Eye (tissue), 1 donor: ENCODE measurements around the gene NBEAL1.
"Not testable (repeated sequence)": the region's sequence is repeated elsewhere in the genome, so short reads cannot be mapped to it uniquely, and the experiment has no call there.

Source experiments
- DNase-seq: peaks from one replicate; pipeline ENCODE4 v3.0.0-alpha.2; 2015

Gene NBEAL1

GRCh38 chr2:203014456-203015199 is at the start of gene NBEAL1:
Gene NBEAL1 (plus strand): TSS chr2:203014875. CDS start chr2:203016385, 1,510 bp downstream.
- peak; percentile 99 for DNase-seq

GRCh38 chr2:202965810-202966460 is 48.7 kb upstream of the NBEAL1 start:
- DNase-seq, result peak; percentile 13

- not testable (repeated sequence) for DNase-seq
These were observed 45.3 kb upstream of the NBEAL1 start for GRCh38 chr2:202969404-202969803.

- no peak for DNase-seq
These were observed 37.9 kb upstream of the NBEAL1 start for GRCh38 chr2:202976809-202977208.

GRCh38 chr2:202982779-202983491 is 31.7 kb upstream of the NBEAL1 start:
- DNase-seq, result no peak

- DNase-seq, result no peak
These were observed 24.9 kb upstream of the NBEAL1 start for GRCh38 chr2:202989749-202990148.

GRCh38 chr2:202990501-202990900 is 24.2 kb upstream of the NBEAL1 start:
- no peak for DNase-seq

- not testable (repeated sequence) for DNase-seq
These were observed 17.6 kb upstream of the NBEAL1 start for GRCh38 chr2:202997113-202997512.

- DNase-seq, result no peak
These were observed 12.4 kb upstream of the NBEAL1 start for GRCh38 chr2:203002054-203002821.

GRCh38 chr2:203003716-203004115 is 11.0 kb upstream of the NBEAL1 start:
- no peak for DNase-seq

- no peak for DNase-seq
These were observed 2.0 kb downstream of the NBEAL1 start for GRCh38 chr2:203016716-203017115.

- DNase-seq, result peak; percentile 33
These were observed 3.5 kb downstream of the NBEAL1 start for GRCh38 chr2:203018181-203018580.

- DNase-seq, result peak; percentile 12
These were observed 4.5 kb downstream of the NBEAL1 start for GRCh38 chr2:203019142-203019541.

GRCh38 chr2:203021991-203022390 is 7.3 kb downstream of the NBEAL1 start:
- DNase-seq, result no peak

GRCh38 chr2:203022751-203023150 is 8.1 kb downstream of the NBEAL1 start:
- DNase-seq, result no peak

GRCh38 chr2:203025592-203025991 is 10.9 kb downstream of the NBEAL1 start:
- no peak for DNase-seq

- DNase-seq, result no peak
These were observed 15.9 kb downstream of the NBEAL1 start for GRCh38 chr2:203030545-203030944.

GRCh38 chr2:203030991-203031390 is 16.3 kb downstream of the NBEAL1 start:
- DNase-seq, result no peak

GRCh38 chr2:203033395-203033794 is 18.7 kb downstream of the NBEAL1 start:
- DNase-seq, result no peak

GRCh38 chr2:203035879-203036470 is 21.3 kb downstream of the NBEAL1 start:
- DNase-seq, result no peak

- DNase-seq, result no peak
These were observed 22.4 kb downstream of the NBEAL1 start for GRCh38 chr2:203037026-203037425.

- no peak for DNase-seq
These were observed 23.9 kb downstream of the NBEAL1 start for GRCh38 chr2:203038586-203038985.

GRCh38 chr2:203039211-203039610 is 24.5 kb downstream of the NBEAL1 start:
- DNase-seq, result not testable (repeated sequence)
